ENCODE data around the gene SEMA6D.

The SEMA6D gene

DNA sequence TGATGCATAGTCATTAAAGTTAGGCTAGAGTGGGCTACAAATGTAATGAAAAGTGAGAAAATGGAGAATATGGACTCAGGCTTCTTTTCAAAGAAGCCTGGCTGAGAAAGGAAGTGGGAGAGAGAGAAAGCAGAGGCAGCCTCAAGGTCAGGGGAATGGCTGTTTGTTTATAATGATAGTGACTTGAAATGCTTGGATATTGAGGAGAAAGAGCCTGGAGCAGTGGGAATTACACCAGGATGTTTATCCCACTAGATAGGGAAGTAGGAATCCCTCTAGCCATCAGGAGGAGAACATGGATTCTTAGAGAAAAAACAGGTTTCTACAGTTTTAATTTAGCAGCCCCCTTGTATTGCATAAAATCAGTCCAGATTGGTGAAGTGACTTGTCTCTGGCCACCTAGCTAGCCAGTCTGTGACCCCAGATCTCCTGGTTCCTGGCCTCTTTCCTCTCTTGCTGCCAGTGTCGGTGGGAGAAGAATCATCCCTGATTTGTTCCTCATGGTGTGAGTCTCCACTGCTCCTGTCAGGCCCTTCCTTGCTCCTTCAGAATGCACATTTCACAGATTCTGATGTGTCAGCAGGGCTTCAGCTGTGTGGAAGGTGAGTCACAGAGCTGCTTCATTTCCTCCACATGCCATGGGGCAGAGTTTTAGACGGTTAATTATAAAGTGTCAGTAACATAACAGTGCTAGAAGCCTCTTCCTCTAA is 32.9 kb downstream of the SEMA6D start:
- ChIA-PET CTCF (no interaction called here), POLR2A (no interaction called here)
- Histone ChIP-seq H3K9me3 (ENCODE audit: control extremely low read depth in 1 of 5, control insufficient read depth in 4 of 5, insufficient read depth in 2 of 5, low read depth in 1 of 5, low read length in 4 of 5) (peaks cover 2 to 9% (median 7%) of the 10 kb centered on the region in 5 experiments), H3K27ac (ENCODE audit: insufficient read depth in 1 of 2, low read depth in 1 of 2, low read length in 2 of 2, poor library complexity in 1 of 2, severe bottlenecking in 2 of 2) (no peak overlapping the region), H3K27me3 (replicated peaks in 2 of 5; ENCODE audit: control insufficient read depth in 4 of 5, insufficient read depth in 5 of 5, low read length in 4 of 5) (peaks cover 0 to 3% (median 0%) of the 10 kb centered on the region in 5 experiments), H3K36me3 (ENCODE audit: control insufficient read depth in 4 of 4, insufficient read depth in 4 of 4, low read length in 3 of 4) (no peaks in the 10 kb centered on the region), H3K4me3 (ENCODE audit: control insufficient read depth in 1 of 7, extremely low read depth in 1 of 7, insufficient read depth in 4 of 7, low read depth in 2 of 7, low read length in 6 of 7) (no peak overlapping the region), H3K4me1 (ENCODE audit: control extremely low read depth in 1 of 4, control insufficient read depth in 4 of 4, insufficient read depth in 4 of 4, low read length in 3 of 4) (no peaks in the 10 kb centered on the region)
- 100% methylated on average over 2 of the region's 2 CpGs for WGBS (ENCODE audit: insufficient coverage)
- no peak for DNase-seq

GRCh38 chr15:47750740-47751262 is 33.5 kb downstream of the SEMA6D start:
- CTCF ChIA-PET: no interaction called here
- POLR2A ChIA-PET: no interaction called here
- Histone ChIP-seq H3K4me1 (ENCODE audit: control extremely low read depth in 1 of 4, control insufficient read depth in 4 of 4, insufficient read depth in 4 of 4, low read length in 3 of 4) (no peaks in the 10 kb centered on the region), H3K27me3 (replicated peaks in 2 of 5; ENCODE audit: control insufficient read depth in 4 of 5, insufficient read depth in 5 of 5, low read length in 4 of 5) (peaks cover 0 to 3% (median 0%) of the 10 kb centered on the region in 5 experiments), H3K9me3 (ENCODE audit: control extremely low read depth in 1 of 5, control insufficient read depth in 4 of 5, insufficient read depth in 2 of 5, low read depth in 1 of 5, low read length in 4 of 5) (peaks cover 2 to 13% (median 7%) of the 10 kb centered on the region in 5 experiments), H3K27ac (ENCODE audit: insufficient read depth in 1 of 2, low read depth in 1 of 2, low read length in 2 of 2, poor library complexity in 1 of 2, severe bottlenecking in 2 of 2) (no peak overlapping the region), H3K4me3 (ENCODE audit: control insufficient read depth in 1 of 7, extremely low read depth in 1 of 7, insufficient read depth in 4 of 7, low read depth in 2 of 7, low read length in 6 of 7) (no peak overlapping the region), H3K36me3 (ENCODE audit: control insufficient read depth in 4 of 4, insufficient read depth in 4 of 4, low read length in 3 of 4) (no peaks in the 10 kb centered on the region)
- DNase-seq: no peak
- WGBS (ENCODE audit: insufficient coverage): 100% methylated on average over 2 of the region's 4 CpGs

- ChIA-PET POLR2A (no interaction called here), CTCF (interaction anchor here (1.3 kb wide), 1 partner anchor 234 kb away, joined by 3 read pairs; no protein-coding TSS in a partner anchor)
- no peak for DNase-seq
- Histone ChIP-seq H3K27me3 (replicated peaks in 2 of 5; ENCODE audit: control insufficient read depth in 4 of 5, insufficient read depth in 5 of 5, low read length in 4 of 5) (no peaks in the 10 kb centered on the region), H3K4me3 (ENCODE audit: control insufficient read depth in 1 of 7, extremely low read depth in 1 of 7, insufficient read depth in 4 of 7, low read depth in 2 of 7, low read length in 6 of 7) (no peak overlapping the region), H3K4me1 (ENCODE audit: control extremely low read depth in 1 of 4, control insufficient read depth in 4 of 4, insufficient read depth in 4 of 4, low read length in 3 of 4) (no peaks in the 10 kb centered on the region), H3K9me3 (ENCODE audit: control extremely low read depth in 1 of 5, control insufficient read depth in 4 of 5, insufficient read depth in 2 of 5, low read depth in 1 of 5, low read length in 4 of 5) (peaks cover 2 to 13% (median 8%) of the 10 kb centered on the region in 5 experiments), H3K36me3 (ENCODE audit: control insufficient read depth in 4 of 4, insufficient read depth in 4 of 4, low read length in 3 of 4) (no peaks in the 10 kb centered on the region), H3K27ac (ENCODE audit: insufficient read depth in 1 of 2, low read depth in 1 of 2, low read length in 2 of 2, poor library complexity in 1 of 2, severe bottlenecking in 2 of 2) (no peak overlapping the region)
- 100% methylated on average over 2 of the region's 4 CpGs for WGBS (ENCODE audit: insufficient coverage)
Measured at GRCh38 chr15:47753591-47753990, 36.3 kb downstream of the SEMA6D start.

DNA sequence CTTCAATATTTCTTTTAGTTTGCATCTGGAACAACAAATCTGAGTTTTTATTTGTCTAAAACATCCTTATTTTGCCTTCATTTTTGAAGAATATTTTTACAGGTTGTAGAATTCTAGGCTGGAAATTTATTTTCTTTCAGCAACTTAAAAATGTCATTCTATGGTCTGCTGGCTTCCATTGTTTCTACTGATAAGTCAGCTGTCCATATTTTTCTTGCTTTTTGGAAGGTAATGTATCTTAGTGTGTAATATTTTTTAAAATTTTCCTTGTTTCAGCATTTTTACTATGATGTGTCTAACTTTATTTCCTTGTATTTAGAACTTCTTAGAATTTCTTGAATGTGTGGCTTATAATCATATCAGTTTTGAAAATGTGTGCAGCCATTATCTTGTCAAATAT is 37.0 kb downstream of the SEMA6D start:
- no peaks in the 10 kb centered on the region for H3K27me3 ChIP-seq (replicated peaks in 2 of 5; ENCODE audit: control insufficient read depth in 4 of 5, insufficient read depth in 5 of 5, low read length in 4 of 5)
- no peak for DNase-seq
- H3K9me3 ChIP-seq (ENCODE audit: control extremely low read depth in 1 of 5, control insufficient read depth in 4 of 5, insufficient read depth in 2 of 5, low read depth in 1 of 5, low read length in 4 of 5): peaks cover 2 to 13% (median 8%) of the 10 kb centered on the region in 5 experiments
- CTCF ChIA-PET: no interaction called here
- H3K4me3 ChIP-seq (ENCODE audit: control insufficient read depth in 1 of 7, extremely low read depth in 1 of 7, insufficient read depth in 4 of 7, low read depth in 2 of 7, low read length in 6 of 7): no peak overlapping the region
- POLR2A ChIA-PET: no interaction called here
- no peaks in the 10 kb centered on the region for H3K36me3 ChIP-seq (ENCODE audit: control insufficient read depth in 4 of 4, insufficient read depth in 4 of 4, low read length in 3 of 4)
- no peak overlapping the region for H3K27ac ChIP-seq (ENCODE audit: insufficient read depth in 1 of 2, low read depth in 1 of 2, low read length in 2 of 2, poor library complexity in 1 of 2, severe bottlenecking in 2 of 2)
- H3K4me1 ChIP-seq (ENCODE audit: control extremely low read depth in 1 of 4, control insufficient read depth in 4 of 4, insufficient read depth in 4 of 4, low read length in 3 of 4): no peaks in the 10 kb centered on the region

- no peaks in the 10 kb centered on the region for H3K27me3 ChIP-seq (replicated peaks in 2 of 5; ENCODE audit: control insufficient read depth in 4 of 5, insufficient read depth in 5 of 5, low read length in 4 of 5)
- WGBS (ENCODE audit: insufficient coverage): 100% methylated on average over 1 of the region's 2 CpGs
- H3K27ac ChIP-seq (ENCODE audit: insufficient read depth in 1 of 2, low read depth in 1 of 2, low read length in 2 of 2, poor library complexity in 1 of 2, severe bottlenecking in 2 of 2): no peak overlapping the region
- ChIA-PET CTCF (interaction anchor here (0.8 kb wide), 1 partner anchor 32 kb away, joined by 3 read pairs; no protein-coding TSS in a partner anchor), POLR2A (no interaction called here)
- H3K36me3 ChIP-seq (ENCODE audit: control insufficient read depth in 4 of 4, insufficient read depth in 4 of 4, low read length in 3 of 4): no peaks in the 10 kb centered on the region
- DNase-seq: no peak
- peaks cover 2 to 13% (median 8%) of the 10 kb centered on the region in 5 experiments for H3K9me3 ChIP-seq (ENCODE audit: control extremely low read depth in 1 of 5, control insufficient read depth in 4 of 5, insufficient read depth in 2 of 5, low read depth in 1 of 5, low read length in 4 of 5)
- H3K4me3 ChIP-seq (ENCODE audit: control insufficient read depth in 1 of 7, extremely low read depth in 1 of 7, insufficient read depth in 4 of 7, low read depth in 2 of 7, low read length in 6 of 7): no peak overlapping the region
- H3K4me1 ChIP-seq (ENCODE audit: control extremely low read depth in 1 of 4, control insufficient read depth in 4 of 4, insufficient read depth in 4 of 4, low read length in 3 of 4): no peaks in the 10 kb centered on the region
Measured at GRCh38 chr15:47755941-47756340, 38.6 kb downstream of the SEMA6D start.

- 100% methylated on average over 1 of the region's 2 CpGs for WGBS (ENCODE audit: insufficient coverage)
- H3K36me3 ChIP-seq (ENCODE audit: control insufficient read depth in 4 of 4, insufficient read depth in 4 of 4, low read length in 3 of 4): no peaks in the 10 kb centered on the region
- CTCF ChIA-PET: no interaction called here
Measured at GRCh38 chr15:47756872-47757271, 39.6 kb downstream of the SEMA6D start.

GRCh38 chr15:47757331-47757730 is 40.0 kb downstream of the SEMA6D start:
- no peak overlapping the region for H3K27ac ChIP-seq (ENCODE audit: insufficient read depth in 1 of 2, low read depth in 1 of 2, low read length in 2 of 2, poor library complexity in 1 of 2, severe bottlenecking in 2 of 2)
- peaks cover 2 to 13% (median 8%) of the 10 kb centered on the region in 5 experiments for H3K9me3 ChIP-seq (ENCODE audit: control extremely low read depth in 1 of 5, control insufficient read depth in 4 of 5, insufficient read depth in 2 of 5, low read depth in 1 of 5, low read length in 4 of 5)
- CTCF ChIA-PET: no interaction called here
- no peaks in the 10 kb centered on the region for H3K4me1 ChIP-seq (ENCODE audit: control extremely low read depth in 1 of 4, control insufficient read depth in 4 of 4, insufficient read depth in 4 of 4, low read length in 3 of 4)
- POLR2A ChIA-PET: no interaction called here
- no peak overlapping the region for H3K4me3 ChIP-seq (ENCODE audit: control insufficient read depth in 1 of 7, extremely low read depth in 1 of 7, insufficient read depth in 4 of 7, low read depth in 2 of 7, low read length in 6 of 7)
- no peaks in the 10 kb centered on the region for H3K27me3 ChIP-seq (replicated peaks in 2 of 5; ENCODE audit: control insufficient read depth in 4 of 5, insufficient read depth in 5 of 5, low read length in 4 of 5)
- no peak for DNase-seq
- H3K36me3 ChIP-seq (ENCODE audit: control insufficient read depth in 4 of 4, insufficient read depth in 4 of 4, low read length in 3 of 4): no peaks in the 10 kb centered on the region
- 100% methylated on average over 1 of the region's 3 CpGs for WGBS (ENCODE audit: insufficient coverage)

More at GRCh38 chr15:47756872-47757271, 39.6 kb downstream of the SEMA6D start:
- H3K4me1 ChIP-seq (ENCODE audit: control extremely low read depth in 1 of 4, control insufficient read depth in 4 of 4, insufficient read depth in 4 of 4, low read length in 3 of 4): no peaks in the 10 kb centered on the region
- peaks cover 2 to 13% (median 8%) of the 10 kb centered on the region in 5 experiments for H3K9me3 ChIP-seq (ENCODE audit: control extremely low read depth in 1 of 5, control insufficient read depth in 4 of 5, insufficient read depth in 2 of 5, low read depth in 1 of 5, low read length in 4 of 5)
- no peak overlapping the region for H3K4me3 ChIP-seq (ENCODE audit: control insufficient read depth in 1 of 7, extremely low read depth in 1 of 7, insufficient read depth in 4 of 7, low read depth in 2 of 7, low read length in 6 of 7)
- POLR2A ChIA-PET: no interaction called here
- H3K27ac ChIP-seq (ENCODE audit: insufficient read depth in 1 of 2, low read depth in 1 of 2, low read length in 2 of 2, poor library complexity in 1 of 2, severe bottlenecking in 2 of 2): no peak overlapping the region
- no peaks in the 10 kb centered on the region for H3K27me3 ChIP-seq (replicated peaks in 2 of 5; ENCODE audit: control insufficient read depth in 4 of 5, insufficient read depth in 5 of 5, low read length in 4 of 5)
- DNase-seq: no peak

All from common myeloid progenitor, CD34-positive (primary cell).